EH (cell line): ENCODE data around the gene CCDC14.
"Not testable (repeated sequence)": the region's sequence is repeated elsewhere in the genome, so short reads cannot be mapped to it uniquely, and the experiment has no call there.

Source experiments
- DNase-seq: peaks from one replicate; pipeline ENCODE4 v3.0.0-alpha.2; 2015; ENCODE audit warnings: low read depth

Gene CCDC14

GRCh38 chr3:123893012-123893411, 68.0 kb downstream of the CCDC14 start:
- no peak for DNase-seq

GRCh38 chr3:123892195-123892594, 68.8 kb downstream of the CCDC14 start:
- DNase-seq = no peak

GRCh38 chr3:123890991-123891390, 70.0 kb downstream of the CCDC14 start:
- not testable (repeated sequence) for DNase-seq

GRCh38 chr3:123890162-123890561, 70.9 kb downstream of the CCDC14 start:
- not testable (repeated sequence) for DNase-seq

- DNase-seq = no peak
These were observed 76.0 kb downstream of the CCDC14 start for GRCh38 chr3:123884993-123885392.

GRCh38 chr3:123884203-123884831, 76.7 kb downstream of the CCDC14 start, which contains the start of gene MYLK:
TSS of gene MYLK (minus strand) at chr3:123884332. CDS start at chr3:123793841, 90,491 bp downstream.
- DNase-seq = peak; percentile 98

GRCh38 chr3:123883701-123884202, 77.3 kb downstream of the CCDC14 start:
- peak; percentile 44 for DNase-seq

- DNase-seq = no peak
These were observed 77.9 kb downstream of the CCDC14 start for GRCh38 chr3:123883111-123883510.

- DNase-seq = no peak
These were observed 79.3 kb downstream of the CCDC14 start for GRCh38 chr3:123881771-123882170.

GRCh38 chr3:123880998-123881561, 79.9 kb downstream of the CCDC14 start:
- peak; percentile 71 for DNase-seq

GRCh38 chr3:123878807-123879206, 82.2 kb downstream of the CCDC14 start:
- no peak for DNase-seq

GRCh38 chr3:123877965-123878364, 83.1 kb downstream of the CCDC14 start:
- no peak for DNase-seq

- DNase-seq = no peak
These were observed 83.6 kb downstream of the CCDC14 start for GRCh38 chr3:123877466-123877865.

GRCh38 chr3:123876858-123877257, 84.2 kb downstream of the CCDC14 start:
- DNase-seq = no peak

- no peak for DNase-seq
These were observed 88.4 kb downstream of the CCDC14 start for GRCh38 chr3:123872621-123873020.

GRCh38 chr3:123871946-123872345, 89.1 kb downstream of the CCDC14 start:
- DNase-seq = no peak

GRCh38 chr3:123870033-123870432, 91.0 kb downstream of the CCDC14 start:
- peak; percentile 78 for DNase-seq

- DNase-seq = peak; percentile 27
These were observed 91.9 kb downstream of the CCDC14 start for GRCh38 chr3:123869165-123869564.

- no peak for DNase-seq
These were observed 96.3 kb downstream of the CCDC14 start for GRCh38 chr3:123864706-123865105.
